GM12873 (cell line): Measurements from ENCODE around the gene SMIM41.

Experiments
- TF ChIP-seq, protein P1 (sequence below): IDR thresholded peaks from 2 replicates; pipeline ENCODE4 v1.5.1; 2012; ENCODE audit warnings: low read depth, mild to moderate bottlenecking, moderate library complexity, low read length, control low read depth; ENCODE audit not compliant: insufficient read depth; ENCODE audit errors: missing control alignments

Gene SMIM41

DNA sequence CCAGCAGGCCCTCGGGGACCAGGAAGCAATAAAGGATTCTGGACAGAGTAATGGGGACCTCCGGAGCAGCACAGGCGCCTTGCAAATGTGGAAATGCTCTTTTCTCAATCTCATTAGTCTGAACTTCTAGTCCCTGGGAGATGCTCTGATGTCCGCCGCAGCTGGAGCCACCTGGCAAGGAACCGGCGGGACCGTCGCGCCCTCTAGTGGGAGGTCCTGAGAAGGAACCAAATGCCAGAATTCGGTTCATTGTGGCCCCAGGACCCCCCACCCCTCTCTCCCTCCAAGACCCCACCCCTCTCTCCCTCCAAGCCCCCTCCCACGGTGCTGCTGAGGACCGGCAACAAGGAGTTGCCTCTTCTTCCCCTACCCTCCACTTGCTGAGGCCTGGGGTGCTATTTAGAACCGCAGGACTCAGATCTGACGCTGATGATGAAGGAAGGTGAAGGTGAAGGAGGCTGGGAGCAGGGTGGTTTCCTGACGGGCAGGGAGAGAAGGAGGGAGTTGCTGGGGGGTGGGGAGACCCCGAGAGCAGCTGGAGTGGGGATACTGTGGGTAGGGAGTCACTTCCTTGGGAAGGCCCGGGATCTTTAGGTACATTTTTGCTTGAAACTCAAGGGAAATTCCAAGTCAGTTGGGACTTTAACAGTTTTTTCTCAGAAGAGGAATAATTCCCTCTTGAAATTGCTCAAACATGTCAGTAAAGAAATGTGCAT is 42.5 kb downstream of the SMIM41 start:
- TF ChIP-seq, protein P1, sequence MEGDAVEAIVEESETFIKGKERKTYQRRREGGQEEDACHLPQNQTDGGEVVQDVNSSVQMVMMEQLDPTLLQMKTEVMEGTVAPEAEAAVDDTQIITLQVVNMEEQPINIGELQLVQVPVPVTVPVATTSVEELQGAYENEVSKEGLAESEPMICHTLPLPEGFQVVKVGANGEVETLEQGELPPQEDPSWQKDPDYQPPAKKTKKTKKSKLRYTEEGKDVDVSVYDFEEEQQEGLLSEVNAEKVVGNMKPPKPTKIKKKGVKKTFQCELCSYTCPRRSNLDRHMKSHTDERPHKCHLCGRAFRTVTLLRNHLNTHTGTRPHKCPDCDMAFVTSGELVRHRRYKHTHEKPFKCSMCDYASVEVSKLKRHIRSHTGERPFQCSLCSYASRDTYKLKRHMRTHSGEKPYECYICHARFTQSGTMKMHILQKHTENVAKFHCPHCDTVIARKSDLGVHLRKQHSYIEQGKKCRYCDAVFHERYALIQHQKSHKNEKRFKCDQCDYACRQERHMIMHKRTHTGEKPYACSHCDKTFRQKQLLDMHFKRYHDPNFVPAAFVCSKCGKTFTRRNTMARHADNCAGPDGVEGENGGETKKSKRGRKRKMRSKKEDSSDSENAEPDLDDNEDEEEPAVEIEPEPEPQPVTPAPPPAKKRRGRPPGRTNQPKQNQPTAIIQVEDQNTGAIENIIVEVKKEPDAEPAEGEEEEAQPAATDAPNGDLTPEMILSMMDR: peak; percentile 84

DNA sequence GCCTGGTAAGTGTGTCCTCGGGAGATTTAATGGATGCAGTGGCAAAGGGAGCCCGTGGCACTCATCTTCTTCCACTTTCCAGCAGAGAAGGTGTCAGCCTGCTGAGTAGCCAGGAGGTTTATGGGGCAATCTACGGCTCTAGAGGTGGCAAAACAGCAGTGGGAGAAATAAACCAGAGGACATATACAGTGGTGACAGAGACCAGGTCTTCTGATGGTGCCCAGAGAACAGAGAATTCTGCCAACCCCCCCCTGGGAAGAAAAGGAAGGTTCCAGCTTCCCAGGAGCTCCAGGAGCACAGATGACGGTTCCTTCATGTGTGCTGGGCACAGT is 43.0 kb downstream of the SMIM41 start:
- TF ChIP-seq, protein P1: no peak

GRCh38 chr12:52122904-52123303 is 43.4 kb downstream of the SMIM41 start:
- TF ChIP-seq, protein P1: no peak

DNA sequence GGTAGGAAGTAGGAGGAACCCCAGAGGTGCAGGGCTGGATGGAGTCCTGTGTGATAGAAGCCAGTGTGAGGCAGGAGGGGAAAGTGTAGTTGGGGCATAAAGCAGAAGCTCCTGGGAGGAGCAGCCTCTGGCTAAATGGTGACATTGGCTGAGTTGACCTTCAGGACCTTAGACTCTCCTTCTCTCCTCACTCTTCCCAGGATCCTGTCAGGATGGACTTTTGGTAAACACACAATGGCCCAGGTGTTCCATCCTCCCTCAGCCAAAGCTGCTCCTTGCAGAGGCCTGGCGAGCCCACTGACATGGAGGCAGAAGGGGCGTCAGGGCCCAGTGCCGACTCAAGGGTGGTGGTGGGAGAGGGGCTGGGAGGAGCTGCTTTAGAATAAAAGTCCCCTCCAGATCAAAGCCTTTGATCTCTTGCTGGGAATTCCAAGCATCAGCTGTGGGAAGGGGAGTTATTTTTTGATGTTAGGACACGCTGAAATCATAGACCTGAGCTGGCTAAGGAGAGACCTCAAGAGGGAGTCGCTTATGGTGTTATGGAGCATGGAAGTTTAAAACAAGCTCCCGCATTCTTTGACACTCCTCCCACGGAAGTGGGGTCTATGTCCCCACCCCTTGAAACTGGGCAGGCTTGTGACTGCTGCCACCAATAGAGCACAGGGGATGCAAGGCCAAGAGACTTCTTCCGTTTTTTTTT is 44.1 kb downstream of the SMIM41 start:
- TF ChIP-seq, protein P1: no peak

DNA sequence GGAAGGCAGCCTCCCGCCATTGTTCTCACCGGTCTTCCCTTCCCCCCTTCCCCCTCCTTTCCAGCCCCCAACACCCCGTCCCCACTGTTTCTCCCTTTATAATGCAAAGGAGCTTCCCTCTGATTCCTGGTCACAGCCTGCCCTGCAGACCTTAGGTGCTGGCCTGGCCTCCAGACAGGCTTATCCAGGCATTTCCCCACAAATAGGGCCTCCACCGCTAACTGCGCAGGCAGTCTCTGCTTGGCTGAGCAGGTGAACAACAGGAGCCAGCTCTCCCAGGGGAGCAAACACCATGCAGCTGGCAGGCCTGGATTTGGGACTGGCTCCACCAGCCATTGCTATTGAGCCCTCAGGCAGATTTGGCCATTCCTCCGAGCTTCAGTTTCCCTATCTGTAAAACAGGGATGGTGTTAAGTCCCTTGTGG is 46.0 kb downstream of the SMIM41 start:
- TF ChIP-seq, protein P1: no peak

GRCh38 chr12:52126050-52126604 is 46.6 kb downstream of the SMIM41 start:
- TF ChIP-seq, protein P1: no peak
